Kidney glomerular epithelial cell (primary cell): ENCODE results near the gene EPHA2.

Experiments
- DNase-seq: peaks from one replicate; lab custom pipeline; 2025; lab: John Stamatoyannopoulos, UW

EPHA2 gene

GRCh38 chr1:16149702-16150488, 6.0 kb downstream of the EPHA2 start:
- DNase-seq: no peak

DNA sequence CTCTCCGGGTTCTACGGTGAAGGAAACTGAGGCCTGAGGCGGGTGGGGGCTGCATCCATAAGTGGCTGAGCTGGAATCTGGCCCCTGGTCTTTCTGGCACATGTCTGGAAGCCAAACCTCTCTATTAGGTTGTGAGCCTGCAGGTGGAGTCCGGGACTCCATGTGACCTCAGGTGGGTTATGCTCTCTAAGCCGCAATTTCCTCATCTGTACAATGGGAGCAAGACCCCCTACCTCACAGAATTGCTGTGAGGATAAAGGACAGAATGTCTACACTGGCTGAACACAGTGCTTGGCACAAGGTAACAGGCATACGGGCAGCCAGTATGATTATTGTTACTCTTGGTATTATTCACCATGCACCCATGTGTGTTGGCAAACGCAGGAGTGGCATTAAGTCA, 6.7 kb downstream of the EPHA2 start:
- no peak for DNase-seq

GRCh38 chr1:16148329-16149092, 7.4 kb downstream of the EPHA2 start:
- no peak for DNase-seq

GRCh38 chr1:16147156-16147926, 8.5 kb downstream of the EPHA2 start:
- no peak for DNase-seq

GRCh38 chr1:16146279-16147155, 9.4 kb downstream of the EPHA2 start:
- peak; percentile 90 for DNase-seq

GRCh38 chr1:16145662-16146278, 10.1 kb downstream of the EPHA2 start:
- DNase-seq: peak; percentile 85

- peak; percentile 71 for DNase-seq
Observed at GRCh38 chr1:16145030-16145661, 10.7 kb downstream of the EPHA2 start.

GRCh38 chr1:16144325-16145029, 11.4 kb downstream of the EPHA2 start:
- DNase-seq: no peak

GRCh38 chr1:16143566-16144324, 12.1 kb downstream of the EPHA2 start:
- peak; percentile 51 for DNase-seq

DNA sequence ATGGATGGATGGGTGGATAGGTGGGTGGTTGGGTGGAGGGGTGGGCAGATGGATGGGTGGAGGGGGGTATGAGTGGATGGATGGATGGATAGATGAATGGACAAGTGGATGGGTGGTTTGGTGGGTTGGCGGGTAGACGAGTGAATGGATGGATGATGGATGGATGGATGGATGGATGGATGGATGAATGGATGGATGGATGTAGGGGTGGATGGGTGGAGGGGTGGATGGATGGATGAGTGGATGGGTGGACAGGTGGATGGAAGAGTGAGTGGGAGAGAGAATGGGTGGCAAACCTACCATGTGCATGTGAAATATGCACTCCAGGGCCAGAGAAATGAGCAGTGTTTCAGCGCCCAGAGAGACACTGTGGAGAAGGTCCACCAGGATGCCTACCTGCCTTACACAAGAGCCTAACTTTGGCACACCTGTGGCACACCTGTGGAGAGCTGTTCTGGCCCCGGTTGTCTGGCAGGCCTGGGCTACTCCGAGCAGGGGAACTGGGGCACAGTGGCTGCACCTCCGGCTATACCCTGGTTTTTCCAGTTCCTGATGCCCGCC, 12.8 kb downstream of the EPHA2 start:
- no peak for DNase-seq

DNA sequence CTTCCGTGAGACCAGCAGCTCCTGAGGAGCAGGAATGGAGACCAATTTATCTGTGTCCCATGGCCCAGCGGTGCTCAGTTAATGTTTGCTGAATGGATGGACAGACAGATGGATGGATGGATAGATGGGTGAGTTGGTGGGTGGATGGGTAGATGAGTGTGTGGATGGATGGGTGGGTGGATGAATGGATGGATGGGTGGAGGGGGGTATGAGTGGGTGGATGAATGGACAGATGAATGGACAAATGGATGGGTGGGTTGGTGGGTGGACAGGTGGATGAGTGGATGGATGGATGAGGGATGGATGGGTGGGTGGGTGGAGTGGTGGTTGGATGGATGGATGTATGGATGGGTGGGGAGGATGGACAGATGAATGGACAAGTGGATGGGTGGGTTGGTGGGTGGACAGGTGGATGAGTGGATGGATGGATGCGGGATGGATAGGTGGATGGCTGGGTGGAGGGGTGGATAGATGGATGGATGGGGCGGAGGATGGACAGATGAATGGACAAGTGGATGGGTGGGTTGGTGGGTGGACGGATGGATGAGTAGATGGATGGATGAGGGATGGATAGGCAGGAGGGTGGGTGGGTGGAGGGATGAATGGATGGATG, 13.4 kb downstream of the EPHA2 start:
- no peak for DNase-seq

- DNase-seq: no peak
Observed at GRCh38 chr1:16141573-16142336, 14.1 kb downstream of the EPHA2 start.

DNA sequence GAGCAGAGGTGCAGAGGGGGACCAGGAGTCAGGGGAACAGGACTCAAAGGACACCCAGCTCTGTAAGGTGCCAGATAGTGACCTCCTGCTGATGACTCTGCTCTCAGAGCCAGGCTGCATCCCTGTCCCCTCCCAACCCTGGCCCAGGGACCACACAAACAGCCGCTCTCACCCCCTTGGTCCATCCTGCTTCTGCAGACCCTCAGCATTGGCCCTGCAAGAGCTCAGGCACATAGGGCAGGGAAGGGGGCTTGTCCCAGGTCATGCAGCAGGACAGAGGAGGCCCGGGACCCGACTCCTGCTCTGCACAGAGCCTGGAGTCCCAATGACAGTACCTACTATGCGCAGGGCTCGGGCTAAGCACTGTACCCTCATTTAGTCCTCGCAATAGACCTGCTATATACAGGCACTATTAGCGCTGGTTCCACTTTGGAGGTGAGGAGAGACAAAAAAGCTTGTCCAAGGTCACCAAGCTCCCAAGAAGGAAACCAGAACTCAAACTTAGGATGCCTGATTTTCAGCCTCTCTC, 15.7 kb downstream of the EPHA2 start:
- no peak for DNase-seq

- peak; percentile 82 for DNase-seq
Observed at GRCh38 chr1:16139473-16139962, 16.4 kb downstream of the EPHA2 start.

- no peak for DNase-seq
Observed at GRCh38 chr1:16138772-16139221, 17.1 kb downstream of the EPHA2 start.

DNA sequence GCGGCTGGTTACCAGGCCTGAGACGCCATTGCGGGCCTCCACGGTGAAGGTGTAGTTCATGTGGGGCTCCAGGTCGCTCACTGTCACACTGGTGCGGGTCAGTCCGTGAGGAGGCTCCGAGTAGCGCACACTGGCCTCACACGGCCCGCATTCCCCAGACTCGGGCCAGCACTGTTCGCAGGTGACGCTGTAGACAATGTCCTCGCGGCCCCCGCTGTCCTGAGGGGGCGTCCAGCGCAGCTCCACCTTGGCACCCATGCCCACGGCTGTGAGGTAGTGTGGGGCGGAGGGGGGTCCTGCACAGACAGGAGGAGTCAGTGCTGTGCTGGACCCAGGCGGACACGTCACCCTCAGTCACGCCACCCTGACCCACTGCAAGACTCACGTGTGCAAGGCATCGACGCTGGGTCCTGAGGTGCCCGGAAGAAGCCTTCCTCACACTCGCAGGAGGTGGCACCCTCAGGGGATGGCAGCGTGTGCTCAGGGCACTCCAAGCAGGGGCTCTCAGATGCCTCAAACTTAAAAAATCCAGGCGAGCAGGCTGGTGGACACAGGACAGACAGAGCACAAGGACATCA, 17.9 kb downstream of the EPHA2 start:
- DNase-seq: no peak

DNA sequence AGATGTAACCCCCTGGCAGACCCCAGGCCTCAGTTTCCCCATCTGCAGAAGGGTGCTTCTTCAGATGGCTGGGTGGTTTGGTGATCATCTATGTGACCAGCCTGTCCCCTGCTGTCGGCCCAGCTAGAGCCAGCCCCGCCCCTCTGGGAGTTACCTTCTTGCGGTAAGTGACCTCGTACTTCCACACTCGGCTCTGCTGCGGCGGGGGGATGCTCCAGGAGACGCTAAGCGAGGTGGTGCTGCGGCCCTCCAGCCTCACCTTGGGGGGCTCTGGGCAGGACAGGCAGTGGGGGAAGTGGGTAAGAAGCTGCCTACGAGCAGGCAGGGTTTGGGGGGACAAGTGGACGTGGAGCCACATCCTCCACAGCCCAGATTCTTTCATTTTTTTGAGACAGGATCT, 20.4 kb downstream of the EPHA2 start:
- no peak for DNase-seq
